ENCODE measurements around the gene ZNF330.

ZNF330 gene

GRCh38 chr4:141275834-141276233 lies 55.1 kb downstream of the ZNF330 start:
- DNase-seq (ENCODE audit: low read depth): peak; percentile 60
- H3K4me3 ChIP-seq (ENCODE audit: control insufficient read depth, low read depth, low read length): no peak overlapping the region
- no peak for TF ChIP-seq CTCF (conservative IDR thresholded peaks at IDR 0.05; ENCODE audit: control insufficient read depth, insufficient read depth, low read depth, low read length)

DNA sequence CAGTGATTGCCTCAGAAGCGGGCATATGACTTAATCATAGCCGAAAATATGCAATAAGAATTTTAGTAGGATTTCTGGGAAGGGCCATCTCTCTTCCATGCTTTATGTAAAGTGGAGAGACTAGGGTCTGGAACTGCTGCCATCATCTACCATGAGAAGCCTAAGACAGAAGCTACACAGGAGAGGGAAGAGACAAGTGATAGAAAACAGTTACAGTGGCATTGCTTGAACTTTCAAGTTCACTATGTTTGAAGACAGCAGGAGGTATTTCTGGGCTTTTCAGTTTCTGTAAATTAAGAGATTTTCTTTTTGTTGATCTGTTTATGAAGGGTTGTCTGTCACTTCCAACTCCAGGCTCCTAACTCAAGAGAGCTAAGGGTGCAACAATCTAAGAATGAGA lies 62.5 kb downstream of the ZNF330 start:
- DNase-seq (ENCODE audit: low read depth): no peak
- no peak overlapping the region for H3K4me3 ChIP-seq (ENCODE audit: control insufficient read depth, low read depth, low read length)
- TF ChIP-seq CTCF (conservative IDR thresholded peaks at IDR 0.05; ENCODE audit: control insufficient read depth, insufficient read depth, low read depth, low read length): no peak

DNA sequence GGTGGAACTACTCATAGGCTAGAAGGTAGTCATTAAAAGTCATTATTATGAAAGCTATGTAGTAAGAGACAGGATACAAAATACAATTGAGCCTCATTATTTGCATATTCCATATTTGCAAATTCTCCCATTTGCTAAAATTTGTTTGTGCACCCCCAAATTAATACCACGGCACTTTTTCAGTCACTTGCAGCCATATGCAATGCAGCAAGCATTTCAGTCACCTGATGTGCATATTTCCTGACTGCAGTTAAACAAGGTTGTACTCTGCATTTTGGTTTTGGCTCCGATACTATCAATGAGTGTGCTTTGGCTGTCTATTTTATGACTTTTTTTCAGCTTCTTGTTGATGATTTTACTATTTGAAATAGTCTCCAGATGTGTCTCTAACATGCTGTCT lies 62.9 kb downstream of the ZNF330 start:
- no peak overlapping the region for H3K4me3 ChIP-seq (ENCODE audit: control insufficient read depth, low read depth, low read length)
- no peak for DNase-seq (ENCODE audit: low read depth)
- TF ChIP-seq CTCF (conservative IDR thresholded peaks at IDR 0.05; ENCODE audit: control insufficient read depth, insufficient read depth, low read depth, low read length): no peak
